K562 (cell line): ENCODE results near the gene IFI27L1. TPM values are rescaled to one million over a fixed set of nuclear protein-coding genes. Genes with fewer than 3 reads are reported as not detected.

ENCODE experiments used
- ATAC-seq: fragments of 200-7000 bp; cut with Tn5 transposase; 3 replicates; pipeline ENCODE4 v1.9.1; 2020; ENCODE audit warnings: moderate library complexity
- BruUV-seq: library from RNA; stranded (reverse); fragments of 400-500 nt; replicated peaks from 2 replicates; lab custom pipeline; 2021; lab: Mats Ljungman, UMichigan
- CTCF ChIA-PET: fragments of 300-600 bp; formaldehyde crosslinking; extraction: SDS; loops from one replicate; lab custom pipeline; 2021; ENCODE audit warnings: low intra/inter-chr PET ratio; lab: Yijun Ruan, JAX
- POLR2A ChIA-PET: fragments of 300-600, 350-650 bp; sonication (Branson Sonifier 250); formaldehyde crosslinking; extraction: SDS; loops from one replicate; lab custom pipeline; 2021; ENCODE audit warnings: antibody characterized with exemption, inconsistent platforms; lab: Yijun Ruan, JAX
- DNase-seq, 4 experiments: peaks; one replicate each; pipeline versions ENCODE4 v3.0.0 to v3.0.0-alpha.2; 2011 to 2018; ENCODE audit warnings: low spot score in 3 of 4, mixed read lengths in 3 of 4; ENCODE audit errors: extremely low read depth in 1 of 4
- FAIRE-seq: peaks from 2 replicates; lab custom pipeline; 2011; peaks lifted over from hg19 to GRCh38; lab: Jason Lieb, UNC
- H2AFZ ChIP-seq: 2 replicates; pipeline ENCODE4 v1.6.0; 2011; ENCODE audit warnings: low read depth, low read length, control low read depth, inconsistent platforms
- H3K27ac ChIP-seq: fragments of 200-600 bp; 3 replicates; pipeline ENCODE4 v1.8.0; 2011; ENCODE audit warnings: low read depth, mild to moderate bottlenecking, control low read depth, inconsistent platforms, low read length, moderate library complexity, mixed read lengths; ENCODE audit errors: extremely low read depth
- H3K27me3 ChIP-seq, 2 experiments: fragments of 300-600 bp in 1 of 2; 2 replicates in 1 of 2; 3 replicates in 1 of 2; pipeline versions ENCODE4 v1.6.0 to v1.8.0; 2011; ENCODE audit warnings: inconsistent platforms in 2 of 2, low read length in 2 of 2, mild to moderate bottlenecking in 1 of 2, mixed read lengths in 1 of 2, moderate library complexity in 1 of 2; ENCODE audit not compliant: control insufficient read depth in 2 of 2, insufficient read depth in 2 of 2
- H3K36me3 ChIP-seq: fragments of 300-600 bp; 3 replicates; pipeline ENCODE4 v1.8.0; 2011; ENCODE audit warnings: mild to moderate bottlenecking, low read length, inconsistent platforms; ENCODE audit not compliant: control insufficient read depth, insufficient read depth
- H3K4me1 ChIP-seq, 2 experiments: fragments of 200-600 bp in 1 of 2; replicated peaks in 1 of 2; 2 replicates in 1 of 2; 3 replicates in 1 of 2; pipeline versions ENCODE4 v1.5.1 to v1.8.0; 2011; ENCODE audit warnings: inconsistent platforms in 2 of 2, low read length in 2 of 2, mild to moderate bottlenecking in 1 of 2, mixed read lengths in 1 of 2, moderate library complexity in 1 of 2; ENCODE audit not compliant: control insufficient read depth in 2 of 2, insufficient read depth in 2 of 2
- H3K4me2 ChIP-seq: 2 replicates; pipeline ENCODE4 v1.6.1; 2011; ENCODE audit warnings: low read length, control low read depth, inconsistent platforms, mixed read lengths; ENCODE audit not compliant: insufficient read depth
- H3K4me3 ChIP-seq: fragments of 200-600 bp; sonication (generic), shearing (Covaris generic); 2 replicates; pipeline ENCODE4 v1.5.1; 2016; ENCODE audit warnings: control low read depth, inconsistent platforms
- H3K79me2 ChIP-seq: fragments of 200-600 bp; 3 replicates; pipeline ENCODE4 v1.8.0; 2011; ENCODE audit warnings: low read length, inconsistent platforms; ENCODE audit not compliant: control insufficient read depth, insufficient read depth
- H3K9ac ChIP-seq, 2 experiments: 2 replicates each; pipeline versions ENCODE4 v1.6.0 to v1.6.1; 2011; ENCODE audit warnings: low read depth in 2 of 2, low read length in 2 of 2, control low read depth in 1 of 2, inconsistent platforms in 1 of 2, mild to moderate bottlenecking in 1 of 2, mixed read lengths in 1 of 2; ENCODE audit not compliant: insufficient read depth in 1 of 2
- H3K9me1 ChIP-seq: one replicate; pipeline ENCODE4 v1.6.0; 2011; ENCODE audit warnings: inconsistent platforms, mild to moderate bottlenecking, low read length, moderate library complexity; ENCODE audit not compliant: control insufficient read depth, insufficient read depth
- H3K9me3 ChIP-seq: replicated peaks from 2 replicates; pipeline ENCODE4 v1.5.1; 2011; ENCODE audit warnings: low read depth, low read length, inconsistent platforms; ENCODE audit not compliant: control insufficient read depth, insufficient read depth
- H4K20me1 ChIP-seq: replicated peaks from 2 replicates; pipeline ENCODE4 v1.6.1; 2011; ENCODE audit warnings: low read length, inconsistent platforms, mixed read lengths; ENCODE audit not compliant: control insufficient read depth, insufficient read depth
- ADNP ChIP-seq: fragments of 200-800 bp; sonication (Bioruptor generic); IDR thresholded peaks from 2 replicates; pipeline ENCODE4 v1.6.1; 2016; ENCODE audit warnings: missing genetic modification characterization, missing compliant biosample characterization
- BACH1 ChIP-seq: fragments of 200-800 bp; sonication (Bioruptor generic); IDR thresholded peaks from 2 replicates; pipeline ENCODE4 v1.6.1; 2016; ENCODE audit warnings: missing genetic modification characterization, missing compliant biosample characterization
- CHD1 ChIP-seq: fragments of 200-600 bp; sonication (generic); IDR thresholded peaks from one replicate; pipeline ENCODE4 v1.6.1; 2012; ENCODE audit warnings: mild to moderate bottlenecking, moderate library complexity, low read length, inconsistent platforms
- CREB3L1 ChIP-seq: fragments of 450-650 bp; IDR thresholded peaks from 2 replicates; pipeline ENCODE4 v1.6.1; 2014; ENCODE audit warnings: low read depth, mild to moderate bottlenecking, moderate library complexity, borderline replicate concordance
- E2F5 ChIP-seq: sonication (generic); formaldehyde crosslinking; IDR thresholded peaks from 2 replicates; pipeline ENCODE4 v1.8.0; 2022; ENCODE audit warnings: mild to moderate bottlenecking, missing genetic modification reagents
- KAT8 ChIP-seq: fragments of 450-650 bp; IDR thresholded peaks from 2 replicates; pipeline ENCODE4 v1.6.1; 2016; ENCODE audit warnings: low read depth, mild to moderate bottlenecking
- SIX5 ChIP-seq, 2 experiments: IDR thresholded peaks; 2 replicates each; pipeline ENCODE4 v1.6.1; 2011; ENCODE audit warnings: low read length in 2 of 2, borderline replicate concordance in 1 of 2, low read depth in 1 of 2, mild to moderate bottlenecking in 1 of 2, moderate library complexity in 1 of 2; ENCODE audit not compliant: insufficient read depth in 1 of 2
- TCFL5 ChIP-seq: fragments of 250-450 bp; sonication (Bioruptor Pico); conservative IDR thresholded peaks from 2 replicates; pipeline ENCODE4 v1.6.1; 2021; ENCODE audit warnings: mild to moderate bottlenecking, moderate library complexity, matching md5 sums
- ZBTB11 ChIP-seq, 3 experiments: fragments of 200-800 bp in 1 of 3; fragments of 250-450 bp in 1 of 3; fragments of 450-650 bp in 1 of 3; sonication (Bioruptor Pico) in 1 of 3; sonication (Bioruptor generic) in 1 of 3; formaldehyde crosslinking in 1 of 3; IDR thresholded peaks; 2 replicates each; pipeline versions ENCODE4 v1.6.1 to v1.8.0; 2016 to 2022; ENCODE audit warnings: mild to moderate bottlenecking in 2 of 3, missing genetic modification characterization in 2 of 3, missing compliant biosample characterization in 1 of 3, moderate library complexity in 1 of 3
- ZKSCAN1 ChIP-seq: fragments of 150-350 bp; IDR thresholded peaks from 2 replicates; pipeline ENCODE4 v1.6.1; 2016; ENCODE audit warnings: low read depth, low read length
- ZNF436 ChIP-seq: fragments of 250-450, 450-650 bp; sonication (Bioruptor Pico); formaldehyde crosslinking; IDR thresholded peaks from 2 replicates; pipeline ENCODE4 v1.7.0; 2020; ENCODE audit warnings: mild to moderate bottlenecking
- ZNF592 ChIP-seq: fragments of 450-650 bp; IDR thresholded peaks from 2 replicates; pipeline ENCODE4 v1.6.1; 2017; ENCODE audit warnings: antibody characterized with exemption, mild to moderate bottlenecking
- WGBS: fragments of 100-300 bp; shearing (Covaris generic); methylation state at CpG from one replicate; pipeline ENCODE4 v1.1.6; 2016; ENCODE audit warnings: low coverage, mixed read lengths; ENCODE audit not compliant: insufficient coverage; ENCODE audit errors: missing lambda C conversion rate; 5-methylcytosine and 5-hydroxymethylcytosine counted together
- in situ Hi-C: fragments of 300-500 bp; cut with MboI; formaldehyde crosslinking; loops from 4 replicates; pipeline ENCODE4 v1.15.0; 2018; ENCODE audit warnings: inconsistent platforms, mixed read lengths
- intact Hi-C: fragments of 100-400 bp; cut with micrococcal nuclease; formaldehyde crosslinking; loops from 2 replicates; pipeline ENCODE4 v1.14.2; 2022
- polyA plus RNA-seq, 8 experiments: library from polyadenylated mRNA; depleted of rRNA in 4 of 8; stranded (reverse) in 5 of 8; unstranded in 3 of 8; fragments of >200 nt; fragmentation: Nextera tagmentation in 2 of 8; fragmentation: Illumina TruSeq in 1 of 8; extraction: Ambion mirVana in 2 of 8; extraction: Trizol in 1 of 8; gene quantifications; 2 replicates each; pipeline versions ENCODE4 v1.2.1 to v1.2.3, GENCODE V29; 2011 to 2014; ENCODE audit warnings: inconsistent platforms in 1 of 8, missing spikeins in 1 of 8
- total RNA-seq, 7 experiments: library from RNA; depleted of rRNA in 6 of 7; stranded (reverse); fragments of >200 nt in 6 of 7; fragmentation: Illumina TruSeq in 2 of 7; extraction: Trizol in 2 of 7; gene quantifications; 2 replicates each; pipeline versions ENCODE4 v1.2.1 to v1.2.3, GENCODE V29; 2011 to 2021; ENCODE audit warnings: low replicate concordance in 1 of 7

The IFI27L1 gene
- total and polyA plus RNA-seq, 9 of the 15 experiments (the other 6 are each of a cell fraction or from before 2014, with no cell fraction given), result 14.5 to 28.0 (median 23.8) TPM

GRCh38 chr14:94054401-94054800 lies 26.7 kb upstream of the IFI27L1 start:
- Histone ChIP-seq H4K20me1 (no peaks in the 10 kb centered on the region), H3K79me2 (no peaks in the 10 kb centered on the region), H2AFZ (no peak overlapping the region), H3K9me3 (no peaks in the 10 kb centered on the region), H3K36me3 (peaks cover 95% of the 10 kb centered on the region), H3K27ac (no peak overlapping the region), H3K27me3 (no peaks in the 10 kb centered on the region), H3K9ac (no peak overlapping the region), H3K4me2 (no peak overlapping the region), H3K9me1 (no peaks in the 10 kb centered on the region), H3K4me1 (no peaks in the 10 kb centered on the region), H3K4me3 (no peak overlapping the region)
- intact Hi-C loops (no loop called here), in situ Hi-C loops (no loop called here)
- ChIA-PET POLR2A (interaction anchor here (0.6 to 1.3 kb wide), 2 partner anchors 10 to 1231 kb away, joined by 3 to 5 read pairs; no protein-coding TSS in a partner anchor), CTCF (no interaction called here)
- WGBS, result 100% methylated on average over 1 of the region's 1 CpG
- no TSS peak for BruUV-seq
- no peak for DNase-seq
- no peak for ATAC-seq
- no peak for FAIRE-seq
- TF ChIP-seq KAT8, result no peak
- TF ChIP-seq CREB3L1, result no peak
- no peak for TF ChIP-seq TCFL5
- TF ChIP-seq CHD1, result no peak
- no peak for TF ChIP-seq ZKSCAN1
- no peak for TF ChIP-seq ZNF436 (CRISPR knock-in tag)
- no peak for TF ChIP-seq ZBTB11 (CRISPR knock-in tag; IDR thresholded peaks at IDR 0.05)
- TF ChIP-seq E2F5 (CRISPR knock-in tag), result no peak
- TF ChIP-seq BACH1 (tag), result no peak
- no peak for TF ChIP-seq ZNF592
- TF ChIP-seq SIX5 (IDR thresholded peaks at IDR 0.05; ENCODE audit: borderline replicate concordance in 1 of 2, insufficient read depth in 1 of 2, low read depth in 1 of 2, low read length in 2 of 2), result no peak
- TF ChIP-seq ADNP (tag), result no peak
